K562 (cell line): Measurements from ENCODE around the gene AANAT.

Experiments used
- ARID2 ChIP-seq: fragments of 450-650 bp; IDR thresholded peaks from 2 replicates; pipeline ENCODE4 v1.6.1; 2017; ENCODE audit warnings: antibody characterized with exemption, mild to moderate bottlenecking
- BCL6 ChIP-seq: fragments of 250-450 bp; sonication (Bioruptor Pico); IDR thresholded peaks from 2 replicates; pipeline ENCODE4 v1.4.0; 2020
- CHD1 ChIP-seq: fragments of 200-600 bp; sonication (generic); IDR thresholded peaks from one replicate; pipeline ENCODE4 v1.6.1; 2012; ENCODE audit warnings: mild to moderate bottlenecking, moderate library complexity, low read length, inconsistent platforms
- ESRRA ChIP-seq: fragments of 450-650 bp; IDR thresholded peaks from 2 replicates; pipeline ENCODE4 v1.6.1; 2014; ENCODE audit warnings: low read depth, mild to moderate bottlenecking, moderate library complexity, borderline replicate concordance
- GABPB1 ChIP-seq: sonication (generic); formaldehyde crosslinking; IDR thresholded peaks from 2 replicates; pipeline ENCODE4 v1.8.0; 2022; ENCODE audit warnings: mild to moderate bottlenecking, missing genetic modification reagents
- POLR3A ChIP-seq: IDR thresholded peaks from 2 replicates; pipeline ENCODE4 v1.6.1; 2011; ENCODE audit warnings: borderline replicate concordance, mild to moderate bottlenecking, moderate library complexity; ENCODE audit not compliant: insufficient read length, insufficient read depth; ENCODE audit errors: extremely low read depth
- RBFOX2 ChIP-seq: fragments of 200-400 bp; formaldehyde crosslinking; IDR thresholded peaks from 2 replicates; pipeline ENCODE4 v1.6.1; 2017; ENCODE audit warnings: low read depth, mild to moderate bottlenecking, low read length, moderate library complexity
- TEAD4 ChIP-seq, 2 experiments: sonication (generic) in 1 of 2; formaldehyde crosslinking in 1 of 2; IDR thresholded peaks; 2 replicates each; pipeline versions ENCODE4 v1.6.1 to v1.8.0; 2012 to 2022; ENCODE audit warnings: borderline replicate concordance in 1 of 2, inconsistent platforms in 1 of 2, low read length in 1 of 2, mild to moderate bottlenecking in 1 of 2, missing genetic modification reagents in 1 of 2
- TRIM24 ChIP-seq, 2 experiments: fragments of 450-650 bp; IDR thresholded peaks; 2 replicates each; pipeline ENCODE4 v1.6.1; 2016
- TF ChIP-seq, protein P1 (sequence below): sonication (generic); formaldehyde crosslinking; IDR thresholded peaks from 2 replicates; pipeline ENCODE4 v1.8.1; 2023; ENCODE audit warnings: missing genetic modification reagents, mild to moderate bottlenecking, borderline replicate concordance
- TF ChIP-seq, protein P2 (sequence below), 3 experiments: IDR thresholded peaks in 2 of 3; conservative IDR thresholded peaks in 1 of 3; 2 replicates each; pipeline ENCODE4 v1.5.1; 2011 to 2012; ENCODE audit warnings: low read length in 3 of 3, mild to moderate bottlenecking in 3 of 3, control low read depth in 2 of 3, improper control_type of control experiment in 1 of 3, inconsistent platforms in 1 of 3, low read depth in 1 of 3, mixed read lengths in 1 of 3, moderate library complexity in 1 of 3; ENCODE audit not compliant: insufficient read depth in 2 of 3

DNA sequence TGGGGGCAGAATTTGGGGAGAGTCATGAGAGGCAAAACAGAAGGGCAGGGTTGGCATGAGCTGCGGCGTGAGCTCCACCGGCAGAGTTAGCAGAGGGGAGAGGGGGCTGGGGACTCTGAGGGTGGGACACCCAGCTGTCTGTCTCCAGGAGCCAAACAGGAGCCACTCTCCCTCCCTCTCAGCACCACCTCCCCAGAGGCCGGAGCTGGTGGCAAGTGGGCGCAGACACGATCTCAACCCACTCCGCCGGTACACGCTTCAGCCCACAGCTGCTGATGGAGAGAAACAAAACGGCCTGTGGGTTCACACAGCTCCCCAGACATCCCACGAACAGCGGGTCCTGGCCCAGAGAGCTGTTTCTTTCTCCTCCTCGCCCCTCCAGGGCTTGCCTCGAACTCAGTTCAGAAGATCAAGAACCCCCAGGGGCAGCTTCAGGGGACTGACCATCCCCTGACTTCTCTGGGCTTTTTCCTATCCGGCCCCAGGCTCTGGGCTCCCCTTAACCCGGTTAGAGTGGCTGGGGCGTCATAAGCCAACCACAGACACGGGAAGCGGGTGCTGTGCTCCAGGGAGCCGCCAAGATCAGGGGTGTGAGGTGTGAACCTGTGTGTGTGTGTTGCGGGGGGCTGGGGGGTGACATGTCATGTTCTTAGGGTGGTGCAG is 26.2 kb downstream of the AANAT start:
- TF ChIP-seq RBFOX2, result no peak
- TF ChIP-seq BCL6 (CRISPR knock-in tag), result no peak
- TF ChIP-seq TRIM24 (IDR thresholded peaks at IDR 0.05), result no peak
- TF ChIP-seq, protein P1, sequence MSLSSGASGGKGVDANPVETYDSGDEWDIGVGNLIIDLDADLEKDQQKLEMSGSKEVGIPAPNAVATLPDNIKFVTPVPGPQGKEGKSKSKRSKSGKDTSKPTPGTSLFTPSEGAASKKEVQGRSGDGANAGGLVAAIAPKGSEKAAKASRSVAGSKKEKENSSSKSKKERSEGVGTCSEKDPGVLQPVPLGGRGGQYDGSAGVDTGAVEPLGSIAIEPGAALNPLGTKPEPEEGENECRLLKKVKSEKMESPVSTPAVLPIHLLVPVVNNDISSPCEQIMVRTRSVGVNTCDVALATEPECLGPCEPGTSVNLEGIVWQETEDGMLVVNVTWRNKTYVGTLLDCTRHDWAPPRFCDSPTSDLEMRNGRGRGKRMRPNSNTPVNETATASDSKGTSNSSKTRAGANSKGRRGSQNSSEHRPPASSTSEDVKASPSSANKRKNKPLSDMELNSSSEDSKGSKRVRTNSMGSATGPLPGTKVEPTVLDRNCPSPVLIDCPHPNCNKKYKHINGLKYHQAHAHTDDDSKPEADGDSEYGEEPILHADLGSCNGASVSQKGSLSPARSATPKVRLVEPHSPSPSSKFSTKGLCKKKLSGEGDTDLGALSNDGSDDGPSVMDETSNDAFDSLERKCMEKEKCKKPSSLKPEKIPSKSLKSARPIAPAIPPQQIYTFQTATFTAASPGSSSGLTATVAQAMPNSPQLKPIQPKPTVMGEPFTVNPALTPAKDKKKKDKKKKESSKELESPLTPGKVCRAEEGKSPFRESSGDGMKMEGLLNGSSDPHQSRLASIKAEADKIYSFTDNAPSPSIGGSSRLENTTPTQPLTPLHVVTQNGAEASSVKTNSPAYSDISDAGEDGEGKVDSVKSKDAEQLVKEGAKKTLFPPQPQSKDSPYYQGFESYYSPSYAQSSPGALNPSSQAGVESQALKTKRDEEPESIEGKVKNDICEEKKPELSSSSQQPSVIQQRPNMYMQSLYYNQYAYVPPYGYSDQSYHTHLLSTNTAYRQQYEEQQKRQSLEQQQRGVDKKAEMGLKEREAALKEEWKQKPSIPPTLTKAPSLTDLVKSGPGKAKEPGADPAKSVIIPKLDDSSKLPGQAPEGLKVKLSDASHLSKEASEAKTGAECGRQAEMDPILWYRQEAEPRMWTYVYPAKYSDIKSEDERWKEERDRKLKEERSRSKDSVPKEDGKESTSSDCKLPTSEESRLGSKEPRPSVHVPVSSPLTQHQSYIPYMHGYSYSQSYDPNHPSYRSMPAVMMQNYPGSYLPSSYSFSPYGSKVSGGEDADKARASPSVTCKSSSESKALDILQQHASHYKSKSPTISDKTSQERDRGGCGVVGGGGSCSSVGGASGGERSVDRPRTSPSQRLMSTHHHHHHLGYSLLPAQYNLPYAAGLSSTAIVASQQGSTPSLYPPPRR (CRISPR knock-in tag), result no peak
- no peak for TF ChIP-seq CHD1
- no peak for TF ChIP-seq GABPB1 (CRISPR knock-in tag)
- no peak for TF ChIP-seq TEAD4 (IDR thresholded peaks at IDR 0.05; ENCODE audit: low read length)
- TF ChIP-seq TEAD4 (CRISPR knock-in tag; IDR thresholded peaks at IDR 0.05; ENCODE audit: borderline replicate concordance), result no peak
- TF ChIP-seq, protein P2, sequence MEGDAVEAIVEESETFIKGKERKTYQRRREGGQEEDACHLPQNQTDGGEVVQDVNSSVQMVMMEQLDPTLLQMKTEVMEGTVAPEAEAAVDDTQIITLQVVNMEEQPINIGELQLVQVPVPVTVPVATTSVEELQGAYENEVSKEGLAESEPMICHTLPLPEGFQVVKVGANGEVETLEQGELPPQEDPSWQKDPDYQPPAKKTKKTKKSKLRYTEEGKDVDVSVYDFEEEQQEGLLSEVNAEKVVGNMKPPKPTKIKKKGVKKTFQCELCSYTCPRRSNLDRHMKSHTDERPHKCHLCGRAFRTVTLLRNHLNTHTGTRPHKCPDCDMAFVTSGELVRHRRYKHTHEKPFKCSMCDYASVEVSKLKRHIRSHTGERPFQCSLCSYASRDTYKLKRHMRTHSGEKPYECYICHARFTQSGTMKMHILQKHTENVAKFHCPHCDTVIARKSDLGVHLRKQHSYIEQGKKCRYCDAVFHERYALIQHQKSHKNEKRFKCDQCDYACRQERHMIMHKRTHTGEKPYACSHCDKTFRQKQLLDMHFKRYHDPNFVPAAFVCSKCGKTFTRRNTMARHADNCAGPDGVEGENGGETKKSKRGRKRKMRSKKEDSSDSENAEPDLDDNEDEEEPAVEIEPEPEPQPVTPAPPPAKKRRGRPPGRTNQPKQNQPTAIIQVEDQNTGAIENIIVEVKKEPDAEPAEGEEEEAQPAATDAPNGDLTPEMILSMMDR (IDR thresholded peaks at IDR 0.05 in 2 of 3, conservative IDR thresholded peaks at IDR 0.05 in 1 of 3; ENCODE audit: insufficient read depth in 2 of 3, low read depth in 1 of 3, low read length in 3 of 3), result no peak
- TF ChIP-seq ESRRA, result no peak
- no peak for TF ChIP-seq ARID2
- no peak for TF ChIP-seq POLR3A
